HG03520 (cell line): ENCODE data around the gene TBX1.
"Not testable (repeated sequence)": the region's sequence is repeated elsewhere in the genome, so short reads cannot be mapped to it uniquely, and the experiment has no call there.

Experiments
- ATAC-seq: cut with Tn5 transposase; IDR thresholded peaks from one replicate; pipeline ENCODE4 v1.9.1; 2021; ENCODE audit warnings: mild to moderate bottlenecking, moderate library complexity; ENCODE audit not compliant: unreplicated experiment

Gene TBX1

GRCh38 chr22:19763458-19764298 lies 3.1 kb downstream of the TBX1 start:
- ATAC-seq, result no peak

- ATAC-seq, result no peak
Measured at GRCh38 chr22:19764299-19764593, 3.7 kb downstream of the TBX1 start.

DNA sequence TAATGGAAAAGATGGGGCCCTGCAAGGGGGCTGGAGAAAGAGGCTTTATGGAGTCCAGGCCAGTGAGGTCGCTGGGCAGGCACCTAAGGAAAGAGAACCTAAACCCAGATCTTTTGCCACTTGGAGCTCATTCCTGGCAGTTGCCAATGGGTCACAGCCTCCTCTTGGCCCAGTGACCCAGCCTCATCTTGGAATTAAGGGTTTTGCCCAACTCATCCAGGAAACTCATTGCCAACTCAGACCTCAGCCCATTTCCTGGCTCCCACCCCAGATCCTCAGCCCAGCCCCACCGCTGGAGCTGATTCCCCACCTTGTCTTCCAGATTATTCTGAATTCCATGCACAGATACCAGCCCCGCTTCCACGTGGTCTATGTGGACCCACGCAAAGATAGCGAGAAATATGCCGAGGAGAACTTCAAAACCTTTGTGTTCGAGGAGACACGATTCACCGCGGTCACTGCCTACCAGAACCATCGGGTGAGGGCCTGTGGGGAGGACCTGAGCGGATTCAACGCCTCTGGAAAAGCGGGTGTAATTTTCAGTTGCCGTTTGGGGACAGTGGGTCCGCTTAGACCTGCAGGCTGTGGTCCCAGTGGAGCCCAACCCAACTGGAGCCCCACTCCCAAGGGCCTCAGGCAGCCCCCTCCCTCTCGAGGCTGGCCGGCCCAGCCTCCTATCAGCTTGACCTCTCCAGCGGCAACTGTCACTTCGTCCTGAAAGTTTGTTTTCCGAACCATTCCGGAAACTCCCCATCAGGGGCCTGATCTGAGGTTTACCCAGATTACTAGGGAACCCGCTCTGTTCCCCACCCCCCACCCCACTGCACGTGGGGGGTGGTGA lies 4.3 kb downstream of the TBX1 start:
- no peak for ATAC-seq

- no peak for ATAC-seq
Measured at GRCh38 chr22:19765477-19766239, 5.1 kb downstream of the TBX1 start.

DNA sequence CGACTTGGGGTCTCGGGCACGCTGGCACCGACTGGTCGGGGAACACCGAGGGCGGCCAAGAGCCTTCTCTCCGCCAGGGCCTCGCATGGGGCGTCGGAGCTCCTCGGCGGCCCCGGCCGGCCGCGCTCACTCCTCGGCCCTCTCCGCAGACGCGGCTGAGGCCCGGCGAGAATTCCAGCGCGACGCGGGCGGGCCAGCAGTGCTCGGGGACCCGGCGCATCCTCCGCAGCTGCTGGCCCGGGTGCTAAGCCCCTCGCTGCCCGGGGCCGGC lies 5.6 kb downstream of the TBX1 start:
- no peak for ATAC-seq

DNA sequence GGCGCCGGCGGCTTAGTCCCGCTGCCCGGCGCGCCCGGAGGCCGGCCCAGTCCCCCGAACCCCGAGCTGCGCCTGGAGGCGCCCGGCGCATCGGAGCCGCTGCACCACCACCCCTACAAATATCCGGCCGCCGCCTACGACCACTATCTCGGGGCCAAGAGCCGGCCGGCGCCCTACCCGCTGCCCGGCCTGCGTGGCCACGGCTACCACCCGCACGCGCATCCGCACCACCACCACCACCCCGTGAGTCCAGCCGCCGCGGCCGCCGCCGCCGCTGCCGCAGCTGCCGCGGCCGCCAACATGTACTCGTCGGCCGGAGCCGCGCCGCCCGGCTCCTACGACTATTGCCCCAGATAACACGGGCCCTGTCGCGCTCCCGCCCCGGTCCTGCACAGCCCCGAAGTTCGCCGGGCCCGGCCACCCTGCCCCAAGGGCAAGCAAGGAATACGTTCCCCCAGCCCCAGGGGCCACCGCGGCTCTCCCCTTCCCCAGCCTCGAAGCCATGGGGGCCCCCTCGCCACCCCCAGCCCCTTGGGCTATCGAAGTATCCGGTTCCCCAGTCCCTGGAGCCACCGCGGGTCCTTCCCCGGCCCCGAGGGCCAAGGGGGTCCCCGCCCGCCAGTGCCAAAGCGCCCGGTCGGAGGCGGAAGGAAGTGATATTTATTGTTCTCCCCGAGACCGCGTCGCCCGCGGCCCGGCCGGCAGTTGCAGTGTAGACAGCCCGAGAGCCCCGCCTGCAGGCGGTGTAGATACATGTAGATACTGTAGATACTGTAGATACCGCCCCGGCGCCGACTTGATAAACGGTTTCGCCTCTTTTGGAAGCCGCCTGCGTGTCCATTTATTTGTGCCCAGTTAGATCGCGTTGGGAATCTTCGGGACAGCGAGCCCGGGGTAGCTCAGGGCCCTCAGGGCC lies 6.2 kb downstream of the TBX1 start:
- no peak for ATAC-seq

GRCh38 chr22:19767427-19768341 lies 7.1 kb downstream of the TBX1 start:
- no peak for ATAC-seq

DNA sequence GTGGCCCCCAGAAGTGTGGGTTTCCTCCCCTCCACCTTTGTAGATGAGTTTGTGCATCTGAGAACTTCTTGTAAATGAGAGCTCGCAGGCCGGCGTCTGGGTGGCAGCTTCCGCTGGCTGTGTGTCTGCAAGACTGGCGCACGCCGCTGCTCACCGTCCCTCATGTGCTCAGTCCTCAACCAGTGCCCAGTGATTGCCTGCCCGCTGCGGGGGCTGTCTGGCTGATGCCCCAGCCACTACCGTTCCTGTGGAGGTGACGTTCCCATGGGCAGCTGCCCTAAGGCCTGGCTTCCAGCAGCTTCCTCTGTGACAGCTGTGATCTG lies 8.8 kb downstream of the TBX1 start:
- ATAC-seq, result no peak

- ATAC-seq, result no peak
Measured at GRCh38 chr22:19770349-19771220, 10.0 kb downstream of the TBX1 start.

- ATAC-seq, result no peak
Measured at GRCh38 chr22:19772422-19772672, 11.8 kb downstream of the TBX1 start.

DNA sequence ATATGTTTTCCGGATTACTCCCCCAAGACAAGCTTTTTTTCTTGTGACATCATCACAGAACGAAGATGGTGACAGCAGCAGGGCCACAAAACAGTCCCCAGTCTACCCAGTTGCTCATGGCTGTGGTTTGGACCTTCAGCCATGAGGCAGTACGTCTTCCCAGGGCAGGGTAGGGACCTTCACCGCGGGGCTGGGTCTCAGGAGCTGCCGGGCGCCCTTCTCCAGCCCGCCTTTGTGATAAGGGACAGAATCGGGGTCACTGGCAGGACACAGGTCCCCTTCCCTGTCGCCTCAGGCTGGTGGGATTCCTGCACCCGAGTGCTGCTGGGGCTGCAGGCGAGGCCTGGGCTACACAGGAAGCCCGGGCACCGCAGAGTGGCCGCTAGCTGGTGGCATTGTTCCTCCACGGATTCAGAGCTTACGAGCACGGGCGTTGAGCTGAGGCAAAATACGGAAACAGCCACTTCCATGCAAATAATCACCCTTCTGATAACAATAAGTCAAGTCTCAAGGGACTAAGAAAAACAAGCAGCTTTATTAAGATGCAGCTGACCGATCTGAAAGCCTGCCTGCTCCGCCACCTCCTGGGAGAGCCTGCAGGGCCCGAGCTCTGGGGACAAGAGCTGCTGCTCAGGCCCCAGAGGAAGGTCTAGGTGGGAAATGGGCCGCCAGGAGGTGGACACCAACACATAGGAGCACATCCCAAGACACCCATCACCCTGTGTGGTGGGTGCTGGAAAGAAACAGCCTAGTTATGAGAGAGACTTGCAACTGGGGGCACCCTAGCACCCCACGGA lies 12.3 kb downstream of the TBX1 start:
- ATAC-seq, result no peak

DNA sequence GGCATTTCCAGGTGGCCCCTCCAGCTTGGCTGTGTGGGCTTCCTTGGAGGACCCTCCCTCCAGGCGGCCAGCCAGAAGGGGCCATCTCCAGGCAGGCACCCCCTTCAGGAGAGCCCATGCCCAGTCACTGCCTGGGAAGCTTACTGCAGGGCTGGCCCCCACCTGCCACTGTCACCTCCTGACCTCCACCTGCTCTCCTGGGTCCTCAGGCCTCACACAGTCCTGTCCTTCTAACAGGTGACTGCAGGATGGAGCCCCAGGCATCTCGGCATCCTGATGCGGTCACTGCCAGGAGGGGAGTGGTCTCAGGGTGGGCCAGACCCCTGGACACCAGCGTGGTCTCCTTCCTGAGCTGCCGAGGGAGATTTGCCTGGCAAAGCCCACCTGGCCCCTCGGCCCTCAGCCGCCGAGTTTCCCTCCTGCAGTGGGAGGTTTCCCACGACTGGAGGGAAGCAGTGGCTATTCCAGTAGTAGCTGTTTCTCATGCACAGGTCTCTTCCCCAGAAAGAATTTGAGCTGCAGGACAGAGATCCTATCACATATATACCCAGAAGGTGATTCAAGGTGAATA lies 13.0 kb downstream of the TBX1 start:
- ATAC-seq, result no peak

DNA sequence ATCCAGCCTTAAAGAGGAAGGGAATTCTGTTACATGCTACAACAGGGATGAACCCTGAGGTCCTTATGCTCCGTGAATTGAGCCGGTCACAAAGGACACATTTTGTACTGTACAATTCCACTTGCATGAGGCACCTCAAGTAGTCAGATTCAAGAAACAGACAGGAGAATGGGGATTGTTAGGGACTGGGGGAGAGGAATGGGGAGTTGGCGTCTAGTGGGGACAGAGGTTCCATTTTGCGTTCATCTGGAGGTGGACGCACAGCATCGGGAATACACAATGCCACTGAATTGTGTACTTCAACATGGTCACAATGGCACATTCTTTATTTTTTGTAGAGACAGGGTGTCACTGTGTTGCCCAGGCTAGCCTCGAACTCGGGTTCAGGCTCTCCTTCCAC lies 14.1 kb downstream of the TBX1 start:
- no peak for ATAC-seq

GRCh38 chr22:19775496-19776325 lies 15.1 kb downstream of the TBX1 start:
- ATAC-seq, result no peak

- ATAC-seq, result no peak
Measured at GRCh38 chr22:19776433-19777031, 16.0 kb downstream of the TBX1 start.

GRCh38 chr22:19777192-19777591 lies 16.6 kb downstream of the TBX1 start:
- not testable (repeated sequence) for ATAC-seq

- no peak for ATAC-seq
Measured at GRCh38 chr22:19779011-19779421, 18.4 kb downstream of the TBX1 start.
